HTR-8/SVneo (cell line): ENCODE results near the gene UBIAD1.

Experiments
- DNase-seq: peaks from one replicate; pipeline ENCODE4 v3.0.0; 2011; ENCODE audit warnings: low spot score, mixed read lengths; ENCODE audit not compliant: insufficient read length
- FAIRE-seq: peaks from 2 replicates; lab custom pipeline; 2011; peaks lifted over from hg19 to GRCh38; lab: Jason Lieb, UNC

The UBIAD1 gene

DNA sequence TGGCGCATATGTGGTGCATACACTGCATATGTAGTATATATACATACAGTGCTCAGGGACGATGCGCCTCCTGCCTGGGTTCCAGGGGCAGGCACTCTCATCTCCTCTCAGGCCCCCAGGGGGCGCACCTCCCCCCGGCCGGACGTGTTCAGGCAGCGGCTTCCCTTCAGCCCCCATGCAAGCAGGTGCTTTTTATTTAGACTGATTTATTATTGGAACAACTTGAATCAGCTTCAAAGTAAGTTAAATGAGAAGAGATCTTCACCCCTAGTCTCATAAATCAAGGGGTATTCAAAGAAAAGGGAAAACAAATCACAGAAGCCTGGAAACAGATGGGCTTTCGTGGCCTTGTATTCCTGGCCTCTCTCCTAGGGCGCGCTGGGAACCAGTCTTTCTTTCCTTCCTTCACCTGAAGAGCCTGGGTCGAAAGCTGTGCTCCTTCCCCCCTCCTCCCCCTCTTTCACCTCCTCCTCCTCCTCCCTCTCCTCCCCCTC lies 64.6 kb downstream of the UBIAD1 start:
- DNase-seq (peak; percentile 25), FAIRE-seq (no peak)
